GM06990 (cell line): ENCODE data around the gene PGBD5.

Source experiments
- DNase-seq: peaks from one replicate; pipeline ENCODE4 v3.0.0-alpha.2; 2011; ENCODE audit not compliant: insufficient read length; ENCODE audit errors: extremely low read depth
- H3K27me3 ChIP-seq: replicated peaks from 2 replicates; pipeline ENCODE4 v1.6.0; 2011; ENCODE audit warnings: low read length; ENCODE audit not compliant: control insufficient read depth, insufficient read depth
- H3K36me3 ChIP-seq: 2 replicates; pipeline ENCODE4 v1.5.1; 2011; ENCODE audit warnings: low read length; ENCODE audit not compliant: control insufficient read depth, insufficient read depth
- H3K4me3 ChIP-seq: replicated peaks from 2 replicates; pipeline ENCODE4 v1.5.1; 2011; ENCODE audit warnings: low read depth, mild to moderate bottlenecking, control low read depth, low read length
- TF ChIP-seq, protein P1 (sequence below): IDR thresholded peaks from 2 replicates; pipeline ENCODE4 v1.5.1; 2011; ENCODE audit warnings: low read length, control low read depth, mild to moderate bottlenecking, inconsistent platforms; ENCODE audit not compliant: insufficient read depth, poor library complexity, severe bottlenecking

The PGBD5 gene

DNA sequence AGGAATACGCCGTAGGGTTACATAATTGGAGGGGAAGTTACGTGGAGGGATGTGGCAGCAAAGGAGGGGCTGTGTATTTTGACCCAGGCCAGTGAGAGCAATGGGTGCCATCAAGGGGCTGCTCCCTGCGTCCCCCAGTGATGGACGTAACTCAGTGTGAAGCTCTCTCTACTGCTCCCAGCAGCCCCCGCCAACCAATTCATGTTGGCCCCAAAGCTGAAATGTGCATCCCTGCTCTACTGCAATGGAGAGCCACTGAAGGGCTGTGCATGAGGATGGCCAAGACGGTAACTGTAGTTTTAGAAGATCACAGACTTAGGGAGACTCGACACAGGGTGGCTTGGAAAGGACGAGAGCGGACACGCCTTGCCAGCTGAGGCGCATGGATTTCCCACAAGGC, 38.3 kb downstream of the PGBD5 start:
- Histone ChIP-seq H3K36me3 (no peaks in the 10 kb centered on the region), H3K27me3 (no peaks in the 10 kb centered on the region; the same call in 1 of the 2 replicates), H3K4me3 (no peak overlapping the region)
- TF ChIP-seq, protein P1, sequence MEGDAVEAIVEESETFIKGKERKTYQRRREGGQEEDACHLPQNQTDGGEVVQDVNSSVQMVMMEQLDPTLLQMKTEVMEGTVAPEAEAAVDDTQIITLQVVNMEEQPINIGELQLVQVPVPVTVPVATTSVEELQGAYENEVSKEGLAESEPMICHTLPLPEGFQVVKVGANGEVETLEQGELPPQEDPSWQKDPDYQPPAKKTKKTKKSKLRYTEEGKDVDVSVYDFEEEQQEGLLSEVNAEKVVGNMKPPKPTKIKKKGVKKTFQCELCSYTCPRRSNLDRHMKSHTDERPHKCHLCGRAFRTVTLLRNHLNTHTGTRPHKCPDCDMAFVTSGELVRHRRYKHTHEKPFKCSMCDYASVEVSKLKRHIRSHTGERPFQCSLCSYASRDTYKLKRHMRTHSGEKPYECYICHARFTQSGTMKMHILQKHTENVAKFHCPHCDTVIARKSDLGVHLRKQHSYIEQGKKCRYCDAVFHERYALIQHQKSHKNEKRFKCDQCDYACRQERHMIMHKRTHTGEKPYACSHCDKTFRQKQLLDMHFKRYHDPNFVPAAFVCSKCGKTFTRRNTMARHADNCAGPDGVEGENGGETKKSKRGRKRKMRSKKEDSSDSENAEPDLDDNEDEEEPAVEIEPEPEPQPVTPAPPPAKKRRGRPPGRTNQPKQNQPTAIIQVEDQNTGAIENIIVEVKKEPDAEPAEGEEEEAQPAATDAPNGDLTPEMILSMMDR = no peak
- no peak for DNase-seq

DNA sequence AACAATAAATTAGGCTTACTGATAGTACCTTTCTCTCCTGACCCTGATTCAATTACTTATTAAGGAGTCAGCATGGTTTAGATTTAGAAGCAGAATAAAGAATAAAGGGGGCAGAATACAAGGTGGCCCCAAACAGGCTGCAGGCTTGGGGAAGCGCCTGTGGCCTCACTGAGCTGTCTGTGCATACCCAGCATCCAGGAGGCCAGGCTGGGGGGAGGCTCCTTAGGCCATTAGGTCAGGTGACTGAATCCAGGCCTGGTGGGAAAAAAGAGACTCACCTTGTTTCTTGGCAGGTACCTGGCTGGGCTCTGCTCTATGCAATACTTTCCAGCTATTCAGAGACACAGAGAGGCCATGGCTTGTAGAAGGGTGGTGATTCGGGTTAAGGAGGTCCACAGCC, 38.8 kb downstream of the PGBD5 start:
- TF ChIP-seq, protein P1 = no peak
- Histone ChIP-seq H3K36me3 (no peaks in the 10 kb centered on the region), H3K4me3 (no peak overlapping the region), H3K27me3 (no peaks in the 10 kb centered on the region; the same call in 1 of the 2 replicates)
- no peak for DNase-seq

DNA sequence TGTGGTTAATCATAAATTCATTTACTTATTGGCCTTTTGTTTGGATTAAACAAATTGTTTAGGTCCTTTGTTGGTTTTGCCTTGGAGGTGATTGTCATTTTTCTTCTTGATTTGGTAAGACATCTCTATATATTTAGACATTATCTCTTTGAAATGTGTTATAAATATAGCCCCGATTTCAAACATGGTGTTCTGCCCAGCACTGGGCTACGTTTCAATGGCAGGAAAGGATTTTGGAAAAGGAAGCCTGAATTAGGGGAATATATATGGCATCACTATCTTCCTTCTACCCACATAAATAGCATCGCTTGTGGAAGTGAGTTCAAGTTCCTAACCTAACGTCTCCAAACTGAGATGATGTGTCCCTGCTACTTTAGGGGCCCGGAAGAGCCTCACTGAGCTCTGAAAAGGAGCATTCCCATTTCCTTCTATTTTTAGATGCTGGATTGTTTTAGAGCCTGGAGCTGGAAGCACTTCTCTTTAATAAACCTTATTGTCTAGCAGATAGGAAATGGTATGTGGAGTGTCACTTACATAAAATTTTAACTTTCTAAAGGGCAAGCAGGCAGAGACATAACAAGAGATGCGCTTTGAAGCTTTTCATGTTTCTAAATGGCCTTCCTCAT, 39.4 kb downstream of the PGBD5 start:
- Histone ChIP-seq H3K4me3 (no peak overlapping the region), H3K36me3 (no peaks in the 10 kb centered on the region), H3K27me3 (no peaks in the 10 kb centered on the region; the same call in 1 of the 2 replicates)
- TF ChIP-seq, protein P1 = no peak
- DNase-seq = no peak

DNA sequence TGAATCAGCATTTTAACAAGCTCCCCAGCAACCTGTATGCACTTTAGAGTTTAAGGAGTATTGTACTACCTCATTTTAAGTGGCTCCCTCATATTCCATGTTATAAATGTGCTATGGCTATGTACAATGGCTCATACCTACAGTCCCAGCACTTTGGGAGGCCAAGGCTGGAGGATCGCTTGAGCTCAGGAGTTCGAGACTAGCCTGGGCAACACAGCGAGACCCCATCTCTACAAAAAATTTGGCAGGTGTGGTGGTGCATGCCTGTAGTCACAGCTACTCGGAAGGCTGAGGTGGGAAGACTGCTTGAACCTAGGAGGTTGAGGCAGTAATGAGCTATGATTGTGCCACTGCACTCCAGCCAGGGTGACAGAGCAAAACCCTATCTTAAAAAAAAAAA, 40.2 kb downstream of the PGBD5 start:
- no peaks in the 10 kb centered on the region; the same call in 1 of the 2 replicates for H3K27me3 ChIP-seq
- DNase-seq = no peak
- H3K36me3 ChIP-seq = no peaks in the 10 kb centered on the region
- TF ChIP-seq, protein P1 = no peak
- no peak overlapping the region for H3K4me3 ChIP-seq

DNA sequence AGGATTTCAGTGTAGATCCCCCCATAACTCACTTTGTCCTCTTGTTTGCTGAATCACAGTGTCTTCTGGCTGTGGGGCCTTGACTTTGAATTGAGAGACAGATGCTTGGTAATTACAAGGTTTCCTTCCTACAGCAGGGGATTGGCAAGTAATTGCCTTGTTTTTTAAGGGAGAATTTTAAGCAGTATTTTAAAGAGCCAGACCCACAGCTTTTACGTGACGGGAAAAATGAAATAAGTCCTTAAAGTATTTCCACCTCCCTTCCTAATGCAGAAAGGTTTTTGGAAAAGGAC, 41.0 kb downstream of the PGBD5 start:
- no peak overlapping the region for H3K4me3 ChIP-seq
- DNase-seq = no peak
- no peaks in the 10 kb centered on the region; the same call in 1 of the 2 replicates for H3K27me3 ChIP-seq
- H3K36me3 ChIP-seq = no peaks in the 10 kb centered on the region
- TF ChIP-seq, protein P1 = no peak
